ENCODE data around the gene SHROOM1. TPM values are rescaled to one million over a fixed set of nuclear protein-coding genes. Genes with fewer than 3 reads are reported as not detected.
A peak's percentile ranks its signal among the peaks of the same experiment; 100 is the strongest.

The SHROOM1 gene
- total and polyA plus RNA-seq, 9 of the 15 experiments (the other 6 are each of a cell fraction or from before 2014, with no cell fraction given): 0.44 to 26.5 (median 11.9) TPM

- H3K9me1 ChIP-seq (ENCODE audit: control insufficient read depth, insufficient read depth, low read length): no peaks in the 10 kb centered on the region
- no peak overlapping the region for H2AFZ ChIP-seq (ENCODE audit: low read depth, low read length)
- H3K27ac ChIP-seq (ENCODE audit: extremely low read depth, low read depth, low read length): no peak overlapping the region
- peak; percentile 15 for FAIRE-seq
- H4K20me1 ChIP-seq (replicated peaks; ENCODE audit: control insufficient read depth, insufficient read depth, low read length): no peaks in the 10 kb centered on the region
- H3K9me3 ChIP-seq (replicated peaks; ENCODE audit: control insufficient read depth, insufficient read depth, low read depth, low read length): no peaks in the 10 kb centered on the region
- peaks cover 2 to 12% of the 10 kb centered on the region in 2 experiments; a peak in 3 of 5 replicates for H3K4me1 ChIP-seq (replicated peaks in 1 of 2; ENCODE audit: control insufficient read depth in 2 of 2, insufficient read depth in 2 of 2, low read length in 2 of 2)
- no peak overlapping the region for H3K4me2 ChIP-seq (ENCODE audit: insufficient read depth, low read length)
- in situ Hi-C loops (cut with MboI): no loop called here
- H3K27me3 ChIP-seq (ENCODE audit: control insufficient read depth in 2 of 2, insufficient read depth in 2 of 2, low read length in 2 of 2): no peaks in the 10 kb centered on the region
- DNase-seq (ENCODE audit: extremely low read depth in 1 of 4, low spot score in 3 of 4): no peak
- ChIA-PET POLR2A (interaction anchor here (0.6 kb wide), 2 partner anchors 15 kb away, joined by 3 to 4 read pairs; no protein-coding TSS in a partner anchor), CTCF (ENCODE audit: low intra/inter-chr PET ratio) (no interaction called here)
- H3K4me3 ChIP-seq: no peak overlapping the region
- no peak for TF ChIP-seq ZFX (CRISPR knock-in tag; IDR thresholded peaks at IDR 0.05)
- TF ChIP-seq U2AF1 (optimal IDR thresholded peaks at IDR 0.05; ENCODE audit: low read depth, low read length): no peak
- TF ChIP-seq SAFB2 (IDR thresholded peaks at IDR 0.05; ENCODE audit: borderline replicate concordance, low read depth, low read length, severe bottlenecking): no peak
- no peak for TF ChIP-seq ZNF133 (CRISPR knock-in tag; IDR thresholded peaks at IDR 0.05)
- no peak for TF ChIP-seq ZNF384 (IDR thresholded peaks at IDR 0.05; ENCODE audit: low read depth, low read length)
- TF ChIP-seq KDM5B (IDR thresholded peaks at IDR 0.05; ENCODE audit: insufficient replicate concordance, low read depth, low read length): no peak
- no peak for TF ChIP-seq MTA3 (IDR thresholded peaks at IDR 0.05; ENCODE audit: borderline replicate concordance)
- no peak for TF ChIP-seq ZNF395 (CRISPR knock-in tag; IDR thresholded peaks at IDR 0.05)
- no peak for TF ChIP-seq ZBED1 (IDR thresholded peaks at IDR 0.05)
- no TSS peak for BruUV-seq (replicated peaks)
- no peaks in the 10 kb centered on the region for H3K36me3 ChIP-seq (ENCODE audit: control insufficient read depth, insufficient read depth, low read length)
- no peak overlapping the region for H3K9ac ChIP-seq (ENCODE audit: insufficient read depth in 1 of 2, low read depth in 2 of 2, low read length in 2 of 2)
- 46% methylated on average over 2 of the region's 2 CpGs for WGBS (ENCODE audit: insufficient coverage, low coverage, missing lambda C conversion rate)
- H3K79me2 ChIP-seq (ENCODE audit: control insufficient read depth, insufficient read depth, low read length): no peaks in the 10 kb centered on the region
- intact Hi-C loops (cut with micrococcal nuclease): no loop called here
- ATAC-seq: no peak
These were observed 14.4 kb downstream of the SHROOM1 start for GRCh38 chr5:132816083-132816482.

All from K562 (cell line).